Hematopoietic multipotent progenitor cell treated with erythropoietin and hydrocortisone succinate and interleukin-3 and kit ligand, for 17 days (in vitro differentiated cells): ENCODE data around the gene RTN4RL2.
A peak's percentile ranks its signal among the peaks of the same experiment; 100 is the strongest.

ENCODE experiments used
- DNase-seq: peaks from one replicate; pipeline ENCODE4 v3.0.0-alpha.2; 2015; ENCODE audit warnings: low spot score

The RTN4RL2 gene

DNA sequence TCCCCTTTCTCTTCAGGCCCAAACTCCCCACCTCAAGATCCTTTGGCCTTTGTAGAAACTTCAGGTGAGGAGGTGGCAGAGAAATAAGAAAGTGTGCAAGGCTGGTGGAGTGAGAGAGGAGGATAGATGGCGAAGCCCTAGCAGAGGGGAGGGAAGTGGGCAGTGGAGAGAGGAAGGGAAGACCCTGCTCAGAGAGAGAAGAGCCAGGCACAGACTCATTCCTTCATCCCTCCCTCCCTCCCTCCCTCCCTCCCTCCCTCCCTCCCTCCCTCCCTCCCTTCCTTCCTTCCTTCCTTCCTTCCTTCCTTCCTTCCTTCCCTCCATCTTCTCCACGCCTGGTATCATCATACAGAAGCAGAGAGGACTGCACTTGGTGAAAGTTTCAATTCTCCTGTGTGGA, 21.0 kb downstream of the RTN4RL2 start:
- no peak for DNase-seq

DNA sequence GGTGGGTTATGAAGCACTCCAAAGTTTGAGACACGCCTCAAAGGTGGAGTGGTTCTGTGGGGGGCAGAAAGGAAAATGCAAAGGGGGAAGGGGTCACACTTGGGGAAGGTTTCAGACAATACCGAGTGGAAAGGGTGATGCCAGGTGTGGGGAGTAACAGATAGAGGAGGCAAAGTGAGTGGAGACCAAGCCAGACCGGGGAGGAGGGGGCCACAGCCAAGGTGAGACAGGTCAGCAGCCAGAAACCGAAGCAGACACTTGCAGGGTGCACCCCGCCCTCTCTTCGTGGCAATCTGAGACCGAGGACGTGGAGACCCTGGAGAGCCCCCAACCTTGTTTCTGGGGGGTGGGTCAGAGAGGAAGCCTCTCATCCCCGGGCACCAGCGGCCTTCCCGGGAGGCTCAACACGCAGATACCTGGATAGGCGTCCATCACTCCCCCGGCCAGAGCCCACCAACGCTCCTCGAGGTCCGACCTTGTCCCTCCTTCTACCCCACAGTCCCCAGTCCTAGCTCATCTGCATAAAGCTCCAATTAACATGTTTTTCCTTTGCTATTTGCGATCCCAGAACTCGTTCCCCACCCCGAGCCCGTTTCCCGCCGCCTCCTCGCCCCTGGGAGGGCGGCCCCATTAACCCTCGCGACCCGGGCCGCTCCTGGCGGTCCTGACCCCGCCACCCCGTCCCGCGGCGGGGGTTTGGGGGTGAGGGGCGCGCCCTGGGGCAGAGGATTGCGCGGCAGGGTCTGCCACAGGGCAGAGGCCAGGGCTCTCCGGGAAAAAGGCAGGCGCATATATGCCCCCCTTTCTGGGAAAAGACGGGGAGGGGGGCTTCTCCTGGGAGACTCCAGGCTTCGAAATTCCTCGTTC, 21.8 kb downstream of the RTN4RL2 start:
- no peak for DNase-seq

DNA sequence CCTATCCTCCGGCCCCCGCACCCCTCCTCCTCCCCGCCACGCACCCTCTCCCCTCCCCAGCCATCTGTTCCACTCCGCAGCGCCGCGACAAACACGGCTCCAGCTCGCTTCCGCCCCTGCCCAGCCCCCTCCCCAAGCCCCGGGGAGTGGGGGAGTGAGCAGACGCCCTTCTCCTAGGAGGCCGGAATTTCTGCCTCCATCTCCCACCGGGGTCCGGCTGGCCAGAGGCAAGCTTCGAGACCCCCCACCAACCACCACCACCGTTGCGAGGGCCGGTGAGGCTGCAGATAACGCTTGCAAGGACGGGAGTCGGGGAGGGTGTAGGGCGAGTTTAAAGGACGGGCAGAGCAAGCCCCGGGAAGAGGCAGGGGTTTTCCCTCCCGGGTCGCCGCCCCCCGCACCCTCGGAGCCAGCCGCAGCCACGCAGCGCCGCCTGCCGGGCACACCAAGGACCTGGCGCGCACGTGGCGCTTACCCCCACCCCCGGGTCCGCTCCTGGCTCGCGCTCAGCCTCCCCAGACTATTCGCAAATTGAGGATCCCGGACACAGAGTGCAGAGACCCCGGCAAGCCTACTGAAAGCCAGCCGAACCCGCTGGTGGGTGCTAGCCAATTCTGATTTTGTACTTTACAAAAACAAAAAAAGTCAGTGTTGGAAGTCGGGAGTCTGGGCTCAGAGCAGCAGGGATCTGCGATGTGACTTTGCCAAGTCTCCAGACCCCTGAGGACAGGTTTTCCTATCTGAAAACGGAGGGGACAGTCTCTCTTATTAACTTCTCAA, 22.6 kb downstream of the RTN4RL2 start:
- DNase-seq, result no peak

DNA sequence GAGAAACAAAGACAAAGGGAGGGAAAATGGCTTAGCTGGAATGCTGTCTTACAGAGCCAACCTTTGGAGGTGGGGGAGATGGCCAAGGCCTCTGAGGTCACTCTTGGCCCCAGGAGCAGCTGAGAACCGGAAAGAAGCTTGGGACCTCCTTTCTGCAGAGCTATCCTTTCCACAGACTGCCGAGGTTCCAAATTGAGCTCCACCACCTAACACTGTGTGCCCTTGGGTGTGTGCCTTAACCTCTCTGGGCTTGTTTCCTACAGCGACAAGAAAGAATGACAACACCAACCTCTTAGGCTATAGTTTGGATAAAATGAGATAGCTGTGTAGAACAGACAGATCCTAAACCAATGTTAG, 23.2 kb downstream of the RTN4RL2 start:
- DNase-seq, result no peak

DNA sequence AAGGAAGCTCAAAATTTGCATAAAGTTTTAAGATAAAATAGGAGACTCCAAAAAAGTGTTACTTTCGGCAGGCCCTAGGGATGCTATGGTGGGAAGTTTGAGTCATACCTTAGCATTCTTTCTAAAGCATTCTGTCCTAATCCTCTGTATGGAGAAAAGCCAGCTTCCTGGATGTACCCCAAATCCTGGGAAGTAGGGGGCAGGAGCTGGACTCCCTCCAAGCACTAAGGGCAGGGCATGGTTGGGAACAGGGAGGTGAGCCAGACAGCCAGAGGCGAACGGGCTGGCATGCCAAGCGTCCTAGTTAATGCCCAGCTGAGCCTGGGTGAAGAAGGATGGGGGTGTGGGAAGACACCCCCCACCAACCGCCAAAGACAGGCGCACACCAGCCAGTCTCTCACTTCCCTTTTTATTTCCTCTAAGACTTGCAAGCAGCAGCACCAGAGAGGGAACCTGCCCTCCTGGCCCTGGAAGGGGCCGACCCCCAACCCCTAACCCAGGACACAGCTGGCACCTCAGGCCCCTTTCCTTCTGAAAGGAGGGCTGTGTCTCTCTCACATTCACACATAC, 23.9 kb downstream of the RTN4RL2 start:
- DNase-seq, result no peak

DNA sequence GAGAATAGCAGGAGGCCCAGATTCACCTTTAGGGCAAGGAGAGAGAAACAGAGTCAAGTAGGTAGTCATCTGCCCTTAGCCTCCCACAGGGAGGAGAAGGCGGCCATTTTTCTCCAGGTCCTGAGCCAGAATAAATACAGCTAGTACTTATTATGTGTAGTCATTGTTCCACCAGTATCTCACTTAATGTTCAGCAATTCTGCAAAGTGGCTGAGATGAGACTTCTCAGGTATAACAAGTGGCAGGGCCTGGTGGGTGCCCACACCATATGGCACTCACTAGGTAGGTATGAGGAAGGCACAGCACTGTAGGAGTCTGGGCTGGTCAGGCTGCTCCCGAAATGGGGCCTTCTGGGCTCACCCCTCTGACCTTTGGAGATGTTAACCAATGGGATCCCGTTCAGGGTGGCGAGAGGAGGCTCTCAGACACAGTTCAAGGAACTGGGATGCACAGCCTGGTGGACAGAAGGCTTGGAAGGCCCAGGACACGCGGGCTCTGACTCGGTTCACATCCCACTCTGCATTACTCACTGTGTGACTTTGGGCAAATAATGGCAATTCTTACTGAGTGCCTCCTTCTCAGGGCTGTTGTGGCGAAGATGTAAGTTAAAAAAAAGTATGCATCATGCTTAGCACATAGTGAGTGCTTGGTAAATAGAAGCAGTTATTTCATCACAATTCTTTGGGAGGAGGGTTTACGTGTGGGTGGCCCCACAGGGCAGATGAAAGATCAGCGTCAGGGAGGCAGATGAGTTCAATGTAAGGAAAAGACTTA, 25.1 kb downstream of the RTN4RL2 start:
- no peak for DNase-seq

DNA sequence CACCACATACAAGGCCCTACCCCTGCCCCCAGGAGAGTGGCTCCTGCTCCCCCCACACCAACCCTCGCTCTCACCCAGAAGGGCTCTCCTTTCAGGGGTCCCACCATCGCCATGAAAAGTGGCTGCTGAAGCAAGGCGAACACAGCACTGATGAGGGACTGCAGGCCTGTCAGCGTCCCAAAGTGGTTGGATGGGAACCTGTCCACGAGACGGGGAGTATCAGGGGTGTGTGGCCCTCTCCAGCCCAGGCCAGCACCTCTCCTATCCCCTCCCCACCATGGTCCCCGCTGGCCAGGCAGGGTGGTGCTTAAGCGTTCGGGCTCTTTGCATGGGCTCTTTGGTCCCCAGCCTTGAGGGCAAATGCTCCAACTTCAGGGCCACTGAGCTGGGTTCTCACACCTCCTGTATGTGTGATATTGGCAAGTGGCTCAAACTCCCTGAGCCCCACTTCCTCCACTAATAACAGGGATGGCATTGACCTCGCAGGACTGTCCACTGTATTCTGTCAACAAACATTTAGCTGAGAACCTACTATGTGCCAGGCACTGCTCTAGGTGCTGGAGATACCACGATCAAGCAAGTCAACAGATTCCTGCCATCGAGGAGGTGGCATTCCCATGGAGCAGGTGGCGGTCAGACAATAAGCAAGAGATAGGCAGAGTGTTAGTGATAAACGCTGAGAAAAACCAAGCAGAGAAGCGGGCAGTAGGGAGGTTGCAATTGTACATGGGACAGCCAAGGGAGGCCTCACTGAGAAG, 26.9 kb downstream of the RTN4RL2 start:
- DNase-seq, result no peak

DNA sequence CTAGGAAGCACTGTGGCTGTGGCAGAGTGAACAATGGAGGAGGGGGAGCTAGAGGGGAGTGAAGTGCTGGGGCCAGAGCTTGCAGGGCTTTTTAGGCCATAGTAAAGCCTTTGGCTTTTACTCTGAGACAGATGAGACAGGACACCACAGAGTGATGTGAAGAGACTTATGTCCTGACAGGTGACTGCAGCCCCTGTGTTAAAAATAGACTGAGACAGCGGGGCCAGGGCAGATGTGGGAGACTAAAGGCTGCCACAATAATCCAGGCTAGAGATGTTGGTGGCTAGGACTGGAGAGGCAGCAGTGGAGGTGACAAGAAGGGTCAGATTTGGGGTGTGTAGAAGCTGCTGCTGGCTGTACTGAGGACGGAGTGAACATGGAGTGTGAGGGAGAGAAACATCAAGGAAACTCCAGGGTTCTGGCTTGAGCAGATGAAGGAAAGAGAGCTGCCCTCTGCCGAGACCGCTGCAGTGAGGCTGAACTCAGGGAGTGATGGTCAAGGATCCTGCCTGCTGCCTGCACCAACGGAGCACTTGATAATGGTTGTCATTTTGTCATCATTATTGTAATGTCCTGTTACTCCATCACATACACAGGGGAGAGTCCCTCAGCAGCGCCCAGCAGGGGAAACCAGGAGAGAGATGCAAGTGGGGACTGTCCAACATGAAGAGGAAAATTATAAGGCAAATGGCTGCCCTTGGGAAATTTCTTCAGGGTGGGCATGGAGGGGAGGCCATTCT, 27.8 kb downstream of the RTN4RL2 start:
- no peak for DNase-seq

DNA sequence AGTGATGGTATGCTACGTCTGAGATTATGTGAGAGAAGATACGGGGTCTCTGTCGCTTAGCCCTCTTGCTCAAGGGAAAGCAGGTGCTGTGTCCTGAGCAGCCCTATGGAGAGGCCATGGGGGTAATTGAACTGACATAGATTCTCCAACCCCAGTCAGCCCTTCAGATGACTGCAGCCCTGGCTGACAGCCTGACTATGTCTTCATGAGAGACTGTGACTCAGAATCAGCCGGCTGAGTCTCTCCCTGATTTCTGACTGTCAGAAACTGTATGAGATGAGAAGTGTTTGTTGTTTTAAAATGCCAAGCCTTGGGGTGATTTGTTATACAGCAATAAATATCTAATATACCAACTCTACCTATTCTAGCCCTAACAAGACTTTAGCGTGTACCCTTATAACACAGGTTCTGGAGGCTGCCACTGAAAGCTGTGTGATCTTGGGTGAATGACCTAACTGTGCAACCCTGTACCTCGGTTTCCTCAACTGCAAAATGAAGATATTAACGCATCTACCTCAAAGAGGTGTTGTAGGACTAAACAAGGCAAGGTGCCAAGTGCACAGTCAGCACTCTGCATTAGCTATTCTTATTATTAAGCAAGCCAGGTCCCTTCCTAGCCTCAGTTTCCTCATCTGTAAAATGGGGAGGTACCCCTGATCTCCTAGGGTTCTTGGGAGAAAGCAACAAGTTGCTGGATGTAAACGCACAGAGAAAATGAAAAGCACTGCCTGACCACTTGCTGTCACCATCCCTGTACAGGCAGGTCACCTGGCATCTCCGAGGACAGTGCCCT, 30.3 kb downstream of the RTN4RL2 start:
- no peak for DNase-seq

DNA sequence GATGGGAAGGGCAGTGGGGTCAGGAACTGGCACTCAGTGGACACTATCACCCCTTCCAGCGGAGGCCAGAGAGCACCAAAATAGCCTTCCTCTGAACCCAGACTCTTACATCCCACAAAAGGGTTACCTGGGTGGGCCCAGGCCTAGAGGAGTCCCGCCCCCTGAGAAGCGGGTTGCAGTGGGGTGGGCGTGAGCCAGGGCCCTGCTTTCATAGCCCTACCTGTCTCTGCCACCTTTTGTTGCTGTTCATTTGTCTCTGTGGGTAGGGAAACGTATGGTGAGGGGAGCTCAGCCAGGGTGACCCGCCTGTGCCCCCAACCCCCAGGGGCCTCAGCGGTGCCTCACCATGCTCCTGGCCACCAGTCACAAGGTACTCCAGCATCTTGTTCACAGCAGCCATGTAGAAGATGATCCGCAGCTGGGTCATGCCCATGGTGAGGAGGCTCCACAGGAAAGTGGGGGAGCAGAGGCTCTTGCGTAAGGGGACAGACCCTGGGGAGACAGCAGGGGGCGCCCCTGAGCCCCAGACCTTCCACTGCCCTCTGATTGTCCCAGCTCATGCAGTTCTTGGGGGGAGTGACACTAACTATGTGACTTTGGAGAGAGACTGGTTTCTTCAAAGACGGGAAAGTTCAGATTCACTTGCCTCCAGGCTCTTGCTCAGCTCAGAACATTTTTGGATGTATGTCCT, 31.2 kb downstream of the RTN4RL2 start:
- DNase-seq, result peak; percentile 76

DNA sequence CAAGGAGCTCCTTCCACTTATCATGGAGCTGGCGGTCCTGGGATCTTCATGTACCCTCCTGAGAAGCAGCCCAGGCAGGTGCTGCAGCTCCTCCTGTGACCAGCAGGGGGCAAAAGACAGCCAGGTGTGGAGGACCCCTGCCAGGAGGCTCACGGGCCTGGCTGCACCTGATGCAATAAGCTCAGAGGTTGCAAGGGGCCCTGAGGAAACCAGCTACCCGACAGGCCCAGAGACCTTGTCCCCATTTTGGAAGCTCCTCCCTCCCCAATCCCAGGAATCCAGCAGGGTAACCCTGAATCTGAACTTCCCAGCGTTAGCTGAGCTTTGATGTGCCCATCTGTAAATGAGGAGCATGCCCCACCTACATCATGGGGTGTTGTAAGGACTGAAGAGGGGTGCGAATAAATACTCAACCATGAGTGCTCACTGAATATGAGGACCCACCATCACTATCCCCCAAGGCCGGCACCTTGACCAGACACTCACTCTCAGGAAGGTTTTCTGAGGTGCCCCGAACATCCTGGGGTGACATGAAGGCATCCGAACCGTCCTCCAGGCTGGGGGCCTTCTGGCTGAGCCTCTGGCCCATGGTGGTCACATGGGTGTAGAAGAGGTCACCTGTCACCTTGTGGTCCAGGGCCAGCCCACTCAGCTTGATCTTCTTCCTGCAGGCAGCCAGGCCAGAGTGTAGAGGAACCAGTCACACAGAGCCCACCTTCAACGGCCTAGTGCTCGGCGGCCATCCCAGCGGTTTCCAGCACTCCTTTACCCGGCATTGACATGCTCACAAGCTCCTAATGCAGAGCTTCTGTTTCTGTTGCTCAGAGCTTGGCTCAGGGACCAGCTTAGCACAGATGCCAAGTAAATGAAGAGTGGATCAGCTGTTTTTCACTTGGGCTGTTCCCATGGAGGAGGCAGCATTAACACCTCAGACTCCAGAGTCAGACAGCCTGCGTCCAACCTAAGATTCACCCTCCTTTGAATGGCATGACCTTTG, 33.5 kb downstream of the RTN4RL2 start:
- DNase-seq, result peak; percentile 80

DNA sequence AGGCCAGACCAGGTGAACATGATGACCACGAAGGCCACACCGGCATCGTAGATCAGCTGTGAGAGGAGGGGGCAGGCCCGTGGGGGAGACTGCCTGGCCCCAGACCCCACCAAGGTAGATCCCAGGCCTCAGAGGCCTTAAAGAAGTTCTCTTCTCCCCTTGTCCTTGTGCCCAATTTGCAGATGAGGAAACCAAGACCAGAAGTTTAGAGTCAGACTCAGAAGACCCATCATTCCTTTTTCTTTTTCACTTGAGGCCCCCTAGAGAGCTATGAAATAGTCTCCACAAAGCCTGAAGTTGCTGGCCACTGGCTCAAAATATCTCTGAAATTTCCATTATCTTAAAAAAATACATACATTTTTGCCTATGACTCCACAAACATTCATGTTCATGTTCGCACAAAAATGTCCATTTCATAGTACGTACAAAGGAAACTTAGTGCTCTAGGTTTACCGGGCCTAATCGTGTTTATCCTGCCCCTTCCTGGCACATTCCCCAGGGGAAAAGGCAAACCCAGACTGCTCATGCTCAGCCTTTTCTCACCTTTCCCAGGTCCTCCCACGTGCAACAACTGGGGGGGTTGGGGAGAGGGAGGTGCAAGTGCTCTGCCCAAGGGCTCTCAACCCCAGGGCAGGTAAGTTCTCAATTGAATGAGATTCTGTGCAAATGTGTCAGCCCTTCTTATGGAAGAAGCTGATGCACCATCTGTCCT, 35.9 kb downstream of the RTN4RL2 start:
- no peak for DNase-seq

DNA sequence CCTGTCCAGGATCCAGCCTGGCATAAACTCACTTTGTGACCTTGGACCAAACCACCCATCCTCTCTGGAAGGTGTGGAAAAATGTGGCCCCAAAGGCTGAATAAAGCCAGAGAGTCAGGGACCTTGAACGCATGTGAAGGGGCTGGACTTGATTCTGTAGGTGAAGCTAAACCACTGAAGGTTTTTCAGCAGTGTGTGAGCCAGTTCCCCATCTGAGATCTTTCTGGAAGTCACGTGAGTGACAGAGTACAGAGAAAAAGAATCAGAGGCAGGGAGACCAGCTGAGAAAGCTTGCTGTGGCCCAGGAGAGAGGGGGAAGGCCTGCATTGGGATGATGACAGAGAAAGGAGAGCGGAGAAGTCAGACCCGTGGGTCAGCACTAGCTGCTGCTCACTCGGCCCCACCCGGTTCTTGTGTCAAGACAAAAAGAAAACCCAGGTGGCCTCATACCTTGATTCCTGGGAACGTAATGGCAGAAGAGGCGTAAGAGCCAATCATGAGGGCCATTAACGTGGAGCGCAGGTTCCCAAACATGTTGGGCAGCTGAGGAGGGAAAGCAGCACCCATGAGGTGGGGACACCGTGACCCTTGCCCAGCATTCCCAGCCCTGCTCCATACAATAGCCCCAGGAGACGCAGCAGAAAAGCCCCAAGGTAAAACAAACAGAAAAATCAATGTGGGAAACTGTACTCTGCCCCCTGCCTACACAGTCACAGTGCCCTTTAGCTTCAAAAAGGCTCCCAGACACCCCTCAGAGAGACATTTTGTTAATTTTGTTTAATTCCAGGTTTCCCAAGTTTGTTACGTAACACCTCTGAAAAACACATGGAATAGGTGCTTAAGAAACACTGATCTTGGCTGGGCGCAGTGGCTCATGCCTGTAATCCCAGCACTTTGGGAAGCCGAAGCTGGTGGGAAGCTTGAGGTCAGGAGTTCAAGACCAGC, 37.2 kb downstream of the RTN4RL2 start:
- no peak for DNase-seq

DNA sequence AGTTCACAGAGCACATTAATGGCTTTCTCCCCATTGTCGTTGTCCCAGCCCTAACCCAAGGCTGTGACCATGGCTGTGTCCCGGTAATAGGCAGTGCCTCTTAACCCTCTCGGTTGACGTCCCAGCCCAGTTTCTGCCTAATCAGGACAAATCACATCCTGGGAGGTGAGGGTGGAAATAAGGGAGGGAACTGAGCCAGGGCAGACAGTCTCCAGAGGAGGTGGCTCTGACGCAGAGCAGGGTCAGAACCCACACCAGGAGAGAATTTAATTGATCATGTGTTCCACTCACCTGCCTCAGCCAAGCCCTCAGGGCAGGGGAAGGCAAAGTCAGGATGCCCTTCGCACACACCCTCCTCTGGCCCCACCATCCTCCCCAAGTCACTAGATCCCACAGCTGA, 38.2 kb downstream of the RTN4RL2 start:
- no peak for DNase-seq

DNA sequence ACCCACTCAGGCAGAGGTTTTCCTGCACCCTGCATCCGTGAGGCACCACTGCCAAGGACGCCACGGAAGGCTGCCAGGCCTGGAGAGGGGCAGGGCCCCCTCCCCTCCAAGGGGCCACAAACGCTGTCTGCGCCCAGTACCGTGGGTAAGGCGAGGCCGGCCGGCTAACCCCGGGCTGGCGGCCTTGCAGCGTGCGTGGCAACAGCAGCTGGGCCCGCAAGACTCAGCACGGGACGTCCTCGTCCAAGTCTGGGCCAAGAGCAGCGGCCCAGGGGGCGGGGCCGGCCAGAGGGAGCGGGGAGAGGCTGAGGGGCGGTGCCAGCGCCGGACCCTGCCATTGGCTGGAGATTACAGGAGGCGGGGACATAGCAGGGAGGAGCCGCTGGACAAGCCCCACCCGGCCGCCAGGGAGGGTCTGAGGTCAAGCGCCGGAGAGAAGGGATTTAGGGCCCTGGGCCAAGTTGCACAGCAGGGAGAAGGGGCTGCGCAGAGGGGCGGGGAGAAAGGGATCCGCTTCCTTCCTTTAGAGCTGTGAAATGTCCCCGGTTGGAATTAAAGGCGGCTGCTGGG, 39.2 kb downstream of the RTN4RL2 start:
- DNase-seq, result peak; percentile 96

DNA sequence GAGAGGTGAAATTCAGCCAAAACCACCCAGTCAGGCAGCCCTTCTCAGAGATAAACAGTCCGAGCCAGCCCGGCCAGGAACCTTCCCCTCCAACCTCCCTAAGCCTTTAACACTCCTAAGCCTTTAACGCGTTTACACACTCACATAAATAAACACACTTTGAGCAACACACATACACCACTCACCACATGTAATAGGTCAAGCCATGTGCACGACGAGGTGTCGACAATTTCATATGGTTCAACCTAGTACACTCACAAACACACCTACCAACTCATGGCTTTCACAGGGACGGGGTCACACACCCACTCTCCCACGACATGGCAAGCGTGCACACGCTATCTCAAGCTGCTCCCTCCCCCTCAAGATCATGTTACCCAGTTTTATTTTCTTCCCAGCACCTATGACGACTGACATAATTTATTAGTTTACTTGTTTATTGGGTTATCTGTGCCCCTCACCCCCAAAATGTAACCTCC, 39.7 kb downstream of the RTN4RL2 start:
- DNase-seq, result no peak
